NCI-H1417 treated with DMSO at 0.1 percent for 48 hours (cell line): ENCODE data around the gene TAF5L.
"Not testable (repeated sequence)": the region's sequence is repeated elsewhere in the genome, so short reads cannot be mapped to it uniquely, and the experiment has no call there.

Experiments used
- DNase-seq: peaks from one replicate; lab custom pipeline; 2025; lab: John Stamatoyannopoulos, UW

The TAF5L gene

DNA sequence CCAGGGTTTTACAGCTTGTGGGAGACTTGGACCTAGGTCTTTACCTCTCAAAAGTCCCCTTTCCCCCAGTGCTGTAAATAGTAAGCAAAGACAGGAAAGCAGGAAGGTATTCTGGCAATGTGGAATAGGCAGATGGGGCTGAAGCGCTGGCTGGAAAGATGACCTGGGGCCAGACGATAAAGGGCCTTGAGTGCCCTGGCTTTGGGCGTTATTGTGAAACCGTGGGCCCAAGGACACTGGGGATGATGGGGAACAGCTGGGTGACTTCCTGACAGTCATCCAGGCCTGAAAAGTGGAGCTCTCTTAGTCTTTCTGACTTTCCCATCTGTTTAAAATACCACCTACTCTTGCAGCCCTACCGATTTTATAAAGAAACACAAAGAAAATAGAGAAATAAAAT lies 16.5 kb upstream of the TAF5L start:
- no peak for DNase-seq

DNA sequence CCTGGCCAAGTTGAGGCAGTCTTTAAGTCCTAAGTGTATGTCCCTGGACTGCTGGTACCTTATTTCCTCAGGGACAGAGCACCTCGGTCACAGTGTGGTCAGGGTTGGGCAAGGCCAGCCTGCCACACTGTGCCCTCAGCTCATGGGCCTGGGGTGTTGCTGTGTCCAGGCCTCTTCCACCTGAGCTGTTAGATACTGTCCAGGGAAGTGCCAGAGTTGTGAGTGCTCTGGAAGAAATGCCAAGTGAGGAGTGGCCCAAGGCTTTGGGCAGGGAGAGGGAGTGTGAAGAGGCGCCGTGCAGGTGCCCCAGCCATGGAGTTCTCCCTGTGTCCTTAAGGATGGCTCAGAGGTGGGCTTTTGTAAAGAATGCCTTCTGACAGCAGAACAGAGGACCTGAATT lies 15.4 kb upstream of the TAF5L start:
- DNase-seq, result no peak

DNA sequence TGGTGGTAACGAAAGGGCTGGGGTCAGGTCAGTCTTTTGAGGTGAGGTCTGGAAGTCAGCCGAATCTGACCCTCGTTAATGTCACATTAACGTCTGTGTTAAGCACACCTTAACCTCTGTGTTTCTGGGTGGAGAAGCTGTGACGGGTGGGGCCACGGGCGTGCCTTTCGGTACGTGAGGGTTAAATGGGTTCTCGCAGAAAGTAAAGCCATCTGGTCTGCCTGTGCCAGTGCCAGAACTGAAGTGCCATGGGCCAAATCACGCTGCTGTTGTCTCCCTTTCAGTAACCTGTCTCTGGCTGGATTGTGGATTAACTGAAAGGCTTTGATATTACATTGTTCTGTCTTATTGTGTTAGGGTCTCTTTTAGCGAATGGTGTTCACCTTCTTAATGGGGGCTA lies 14.5 kb upstream of the TAF5L start:
- DNase-seq, result no peak

DNA sequence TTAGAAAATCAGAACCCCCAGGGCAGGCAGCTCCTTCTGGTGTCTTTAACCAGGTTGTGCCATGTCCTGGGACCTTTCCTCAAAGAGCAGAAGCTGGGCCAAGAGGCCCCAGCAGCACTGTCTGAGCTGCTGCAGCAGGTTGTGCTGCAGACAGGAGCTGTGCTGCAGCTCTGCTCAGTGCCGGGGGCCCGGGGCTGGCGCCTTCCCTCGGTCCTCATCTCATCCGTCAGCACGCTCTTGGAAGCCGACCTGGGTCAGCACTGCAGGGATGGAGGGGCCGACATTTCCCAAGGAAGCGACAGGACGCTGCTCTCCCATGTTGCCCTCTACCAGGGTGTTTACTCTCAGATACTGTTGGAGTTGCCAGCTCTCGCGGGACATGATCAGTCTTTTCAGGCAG lies 11.8 kb upstream of the TAF5L start:
- DNase-seq, result no peak

- no peak for DNase-seq
These were observed 10.1 kb upstream of the TAF5L start for GRCh38 chr1:229636042-229636441.

DNA sequence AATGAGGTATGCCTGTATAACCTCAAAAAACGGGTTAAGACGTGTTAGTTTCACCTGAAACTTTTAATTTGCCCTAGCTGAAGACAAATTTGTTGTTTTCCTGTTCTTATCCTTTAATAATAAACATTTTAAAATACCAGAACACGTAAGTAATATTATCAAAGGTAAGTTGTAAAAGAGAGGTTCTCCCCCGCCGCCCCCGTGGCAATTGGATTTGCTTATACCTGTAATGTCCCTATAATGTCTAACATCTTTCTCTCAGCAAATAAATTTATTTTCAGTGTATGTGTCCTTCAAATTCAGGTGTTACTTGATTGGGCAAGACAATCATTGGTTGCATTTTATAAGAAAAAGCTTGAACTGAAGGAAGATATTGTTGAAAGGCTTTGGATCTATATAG lies 6.0 kb upstream of the TAF5L start:
- DNase-seq, result no peak

DNA sequence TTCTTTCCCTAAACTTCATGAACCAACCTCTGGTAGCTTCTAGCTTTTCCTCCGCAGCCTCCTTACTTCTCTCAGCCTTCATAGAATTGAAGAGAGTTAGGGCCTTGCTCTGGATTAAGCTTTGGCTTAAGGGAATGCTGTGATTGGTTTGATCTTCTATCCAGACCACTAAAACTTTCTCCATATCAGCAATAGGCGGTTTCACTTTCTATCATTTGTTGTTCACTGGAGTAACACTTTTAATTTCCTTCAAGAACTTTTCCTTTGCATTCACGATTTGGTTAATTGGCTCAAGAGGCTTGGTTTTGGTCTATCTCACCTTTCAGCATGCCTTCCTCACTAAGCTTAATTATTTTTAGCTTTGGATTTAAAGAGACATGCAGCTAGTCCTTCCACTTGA lies 5.2 kb upstream of the TAF5L start:
- DNase-seq, result no peak

GRCh38 chr1:229629261-229629660 lies 3.3 kb upstream of the TAF5L start:
- DNase-seq, result no peak

DNA sequence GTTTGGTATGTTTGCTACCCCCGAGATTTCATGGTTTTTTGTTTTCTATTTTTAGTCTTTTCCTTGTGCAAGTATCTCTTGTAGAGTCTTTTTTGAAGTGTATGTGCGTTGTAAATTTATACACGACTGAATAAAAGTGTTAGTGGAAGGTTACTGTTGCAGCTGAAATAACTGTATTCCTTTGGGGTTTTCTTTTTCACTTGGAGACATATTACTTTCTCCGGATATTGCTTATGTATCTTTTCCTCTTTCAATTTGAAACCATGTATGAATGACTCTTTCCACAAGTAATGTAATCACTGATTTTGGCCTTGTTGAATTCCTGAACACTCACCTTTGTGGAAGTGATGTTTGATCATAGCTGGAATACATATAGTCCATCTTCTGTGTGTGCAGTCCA lies 1.1 kb upstream of the TAF5L start:
- DNase-seq, result no peak

DNA sequence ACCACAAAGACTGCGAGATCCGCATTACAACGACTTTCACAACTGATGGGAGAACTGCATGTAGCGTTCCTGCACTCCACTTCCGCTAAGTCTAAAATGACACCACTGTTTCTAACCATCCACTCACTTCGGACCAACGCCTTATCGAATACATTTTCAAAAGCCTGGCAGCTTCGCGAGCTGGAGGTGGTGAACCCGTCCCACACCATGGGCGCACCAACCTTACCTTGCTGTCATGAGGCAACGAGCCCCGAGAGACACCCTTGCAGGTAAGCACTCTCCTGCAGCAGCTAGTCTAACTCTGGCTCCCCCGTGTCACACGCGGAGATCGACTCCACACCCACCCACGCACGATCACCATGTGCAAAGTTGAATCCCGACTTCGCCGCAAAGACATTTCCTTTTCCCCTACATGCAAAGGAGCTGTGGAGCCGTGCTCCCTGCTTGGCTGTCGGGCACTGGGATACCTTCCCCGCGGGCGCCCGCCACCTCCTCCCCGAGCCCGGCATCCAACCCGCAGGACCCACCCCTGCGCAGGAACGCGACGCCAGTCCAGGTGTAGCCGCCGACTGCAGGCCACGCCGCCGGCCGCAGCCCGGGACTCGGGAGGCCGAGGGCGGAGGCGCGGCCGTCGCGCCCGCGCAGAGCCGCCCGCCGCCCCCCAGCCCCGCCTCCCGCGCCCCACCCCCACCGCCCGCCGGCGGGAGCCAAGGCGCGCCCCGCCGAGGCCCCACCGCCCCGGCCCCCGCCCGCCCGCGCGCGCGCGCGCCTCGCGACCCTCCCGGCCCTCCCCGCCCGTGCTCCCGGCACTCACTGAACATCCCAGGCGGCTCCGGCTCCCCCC lies 629 bp downstream of the TAF5L start:
- DNase-seq, result no peak

- DNase-seq, result no peak
These were observed 1.3 kb downstream of the TAF5L start for GRCh38 chr1:229624521-229625070.

- DNase-seq, result no peak
These were observed 2.1 kb downstream of the TAF5L start for GRCh38 chr1:229623838-229624237.

- DNase-seq, result no peak
These were observed 2.7 kb downstream of the TAF5L start for GRCh38 chr1:229623225-229623624.

GRCh38 chr1:229622641-229623120 lies 3.2 kb downstream of the TAF5L start:
- not testable (repeated sequence) for DNase-seq

GRCh38 chr1:229621663-229622062 lies 4.3 kb downstream of the TAF5L start:
- no peak for DNase-seq

DNA sequence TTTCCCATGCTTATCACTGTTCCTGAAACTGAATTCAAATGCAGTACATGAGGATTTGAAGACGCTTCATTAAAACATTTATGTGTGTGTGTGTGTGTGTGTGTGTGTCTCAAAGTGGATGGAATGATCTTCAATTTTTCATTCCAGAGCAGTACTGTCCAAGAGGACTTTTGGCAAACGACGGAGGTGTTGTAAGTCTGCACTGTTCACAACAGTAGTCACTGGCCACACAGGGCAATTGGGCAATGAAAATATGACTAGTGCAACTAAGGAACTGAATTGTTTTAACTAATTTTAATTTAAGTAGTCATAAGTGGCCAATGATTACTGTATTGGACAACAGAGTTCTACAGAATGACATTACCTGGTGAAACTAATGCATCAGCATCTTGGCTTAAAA lies 5.0 kb downstream of the TAF5L start:
- no peak for DNase-seq

- no peak for DNase-seq
These were observed 6.3 kb downstream of the TAF5L start for GRCh38 chr1:229619614-229620013.

GRCh38 chr1:229619002-229619401 lies 6.9 kb downstream of the TAF5L start:
- DNase-seq, result no peak

DNA sequence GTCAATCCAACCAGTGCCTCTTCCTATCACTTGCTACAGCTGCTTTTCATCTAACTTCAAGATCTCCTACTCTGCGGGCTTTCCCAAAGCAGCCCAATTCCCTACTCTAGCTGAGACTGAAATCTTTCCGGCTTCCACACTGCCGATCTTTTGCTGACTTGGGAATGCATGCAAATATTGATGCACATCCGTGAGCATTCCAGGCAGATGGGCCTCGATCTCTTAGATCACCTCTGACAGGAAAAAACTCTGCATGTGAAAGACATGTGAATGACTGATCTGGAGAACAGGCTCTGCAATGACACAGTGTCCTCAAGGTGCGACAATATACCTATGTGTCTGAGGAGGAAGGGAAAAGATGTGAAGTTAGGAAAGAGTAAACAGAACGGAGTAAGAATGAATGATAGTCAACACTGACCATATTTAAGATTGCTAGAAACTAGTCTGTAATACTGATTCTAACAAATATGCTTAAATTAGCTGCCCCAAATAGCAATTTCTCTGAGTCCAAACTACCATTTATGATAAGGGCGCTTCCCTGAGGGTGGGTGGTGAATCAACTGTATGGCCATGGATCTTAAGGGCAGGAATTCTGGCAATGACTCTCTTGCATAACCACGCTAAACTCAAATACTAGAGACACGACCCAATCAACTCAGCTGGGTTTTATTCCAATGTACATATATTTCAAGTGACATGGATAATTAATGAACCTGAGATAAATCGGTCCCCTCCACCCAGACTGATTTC lies 8.4 kb downstream of the TAF5L start:
- no peak for DNase-seq

DNA sequence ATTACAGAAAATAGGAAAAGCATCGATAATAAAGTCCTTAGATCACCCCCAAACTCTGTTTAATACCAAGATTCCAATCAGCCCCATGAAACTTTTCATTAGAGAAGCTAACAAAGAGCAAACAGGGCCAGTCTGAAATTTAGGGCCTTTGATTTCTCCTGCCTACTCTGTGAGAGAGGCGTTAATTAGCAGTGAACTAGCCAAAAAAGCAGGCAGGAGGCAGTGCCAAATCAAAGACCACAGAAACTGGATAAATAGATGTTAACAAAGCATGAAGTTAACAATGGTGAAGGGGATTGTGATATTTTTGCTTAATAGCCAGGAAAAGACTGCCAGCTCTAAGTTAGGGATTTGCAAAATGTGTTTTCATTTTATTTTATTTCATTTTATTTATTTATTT lies 11.2 kb downstream of the TAF5L start:
- no peak for DNase-seq

GRCh38 chr1:229613938-229614337 lies 12.0 kb downstream of the TAF5L start:
- no peak for DNase-seq

GRCh38 chr1:229608590-229608989 lies 17.3 kb downstream of the TAF5L start:
- DNase-seq, result no peak

DNA sequence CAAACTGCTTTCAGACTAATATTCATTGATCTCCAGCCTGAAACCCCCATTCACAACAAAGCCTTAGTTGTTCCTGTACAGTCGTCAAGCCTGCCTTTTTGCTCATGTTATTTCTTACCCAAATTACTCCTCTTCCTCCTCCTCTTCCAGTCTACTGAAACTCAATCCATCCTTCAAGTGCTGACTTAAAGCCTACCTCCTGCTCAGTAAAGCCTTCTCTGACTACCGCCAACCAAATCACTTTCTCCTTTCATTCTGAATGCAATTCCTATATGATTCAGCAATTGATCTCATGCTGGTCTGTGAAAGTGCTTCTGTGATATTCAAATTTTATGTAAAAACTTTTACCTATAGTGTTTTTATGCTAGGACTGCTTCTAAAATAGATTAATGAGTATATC lies 18.6 kb downstream of the TAF5L start:
- no peak for DNase-seq
